Measurements from ENCODE around the gene RNF8.

RNF8 gene

DNA sequence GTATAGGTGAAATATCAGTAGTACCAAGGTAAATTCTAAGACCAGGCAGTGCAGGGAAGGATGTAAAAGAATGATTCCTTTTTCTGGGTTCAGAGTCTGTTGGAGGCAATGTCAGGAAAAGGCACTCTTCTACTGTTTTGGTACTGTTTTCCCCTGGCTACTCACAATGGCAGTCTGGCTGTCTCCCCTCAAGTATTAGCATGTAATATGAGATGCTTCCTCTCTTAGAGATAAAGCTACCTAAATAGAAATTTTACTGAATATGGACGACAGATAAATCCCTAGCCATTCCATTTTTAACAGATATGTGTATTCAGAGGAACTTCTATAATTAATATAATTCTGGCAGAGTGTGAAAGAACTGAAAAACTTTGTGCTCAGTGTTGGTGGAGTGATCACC is 3.5 kb downstream of the RNF8 start:
- no peak for DNase-seq (ENCODE audit: low spot score)
- in situ Hi-C loops (cut with MboI; ENCODE audit: low sequenced_read_pairs, unreplicated experiment) = no loop called here

DNA sequence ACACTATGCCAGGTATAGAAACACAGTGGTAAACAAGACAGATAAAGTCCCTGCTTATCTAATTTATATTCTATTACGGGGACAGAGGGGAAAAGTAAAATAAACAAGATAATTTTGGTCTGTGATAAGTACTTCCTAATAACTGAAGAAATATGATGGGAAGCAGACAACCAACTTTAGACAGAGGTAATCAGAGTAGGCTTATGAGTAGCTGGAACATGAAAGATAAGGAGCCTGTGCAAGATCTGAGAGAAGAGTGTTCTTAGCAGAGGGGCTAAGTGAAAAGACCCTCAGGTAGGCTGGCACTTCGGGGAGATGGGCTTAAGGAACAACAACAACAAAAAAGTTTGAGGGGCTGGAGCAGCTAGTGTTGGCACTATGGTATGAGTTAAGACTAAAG is 4.1 kb downstream of the RNF8 start:
- TF ChIP-seq, protein P1, sequence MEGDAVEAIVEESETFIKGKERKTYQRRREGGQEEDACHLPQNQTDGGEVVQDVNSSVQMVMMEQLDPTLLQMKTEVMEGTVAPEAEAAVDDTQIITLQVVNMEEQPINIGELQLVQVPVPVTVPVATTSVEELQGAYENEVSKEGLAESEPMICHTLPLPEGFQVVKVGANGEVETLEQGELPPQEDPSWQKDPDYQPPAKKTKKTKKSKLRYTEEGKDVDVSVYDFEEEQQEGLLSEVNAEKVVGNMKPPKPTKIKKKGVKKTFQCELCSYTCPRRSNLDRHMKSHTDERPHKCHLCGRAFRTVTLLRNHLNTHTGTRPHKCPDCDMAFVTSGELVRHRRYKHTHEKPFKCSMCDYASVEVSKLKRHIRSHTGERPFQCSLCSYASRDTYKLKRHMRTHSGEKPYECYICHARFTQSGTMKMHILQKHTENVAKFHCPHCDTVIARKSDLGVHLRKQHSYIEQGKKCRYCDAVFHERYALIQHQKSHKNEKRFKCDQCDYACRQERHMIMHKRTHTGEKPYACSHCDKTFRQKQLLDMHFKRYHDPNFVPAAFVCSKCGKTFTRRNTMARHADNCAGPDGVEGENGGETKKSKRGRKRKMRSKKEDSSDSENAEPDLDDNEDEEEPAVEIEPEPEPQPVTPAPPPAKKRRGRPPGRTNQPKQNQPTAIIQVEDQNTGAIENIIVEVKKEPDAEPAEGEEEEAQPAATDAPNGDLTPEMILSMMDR (IDR thresholded peaks at IDR 0.05; ENCODE audit: borderline replicate concordance, control extremely low read depth, extremely low read depth, insufficient read depth, missing control alignments) = no peak
- in situ Hi-C loops (cut with MboI; ENCODE audit: low sequenced_read_pairs, unreplicated experiment) = no loop called here
- DNase-seq (ENCODE audit: low spot score) = no peak

More for the DNA sequence above, 3.5 kb downstream of the RNF8 start:
- TF ChIP-seq, protein P1 (IDR thresholded peaks at IDR 0.05; ENCODE audit: borderline replicate concordance, control extremely low read depth, extremely low read depth, insufficient read depth, missing control alignments) = no peak

DNA sequence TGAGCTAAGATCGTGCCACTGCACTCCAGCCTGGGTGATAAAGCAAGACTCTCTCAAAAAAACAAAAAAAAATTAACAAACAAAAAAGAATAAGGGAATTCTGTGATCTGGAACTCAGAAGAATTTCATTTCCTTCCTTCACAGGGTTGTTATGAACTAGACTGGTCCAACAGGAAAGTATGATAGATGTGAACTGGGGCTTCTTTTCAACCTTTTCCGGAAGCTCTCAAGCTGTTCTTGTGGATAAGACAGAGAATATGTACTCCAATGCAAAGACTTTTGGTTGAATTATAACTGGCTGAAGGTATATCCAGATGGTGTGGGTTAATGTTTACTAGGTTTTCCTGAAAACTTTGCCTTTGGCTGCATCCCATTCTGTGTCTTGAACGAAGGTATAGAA is 5.3 kb downstream of the RNF8 start:
- TF ChIP-seq, protein P1 (IDR thresholded peaks at IDR 0.05; ENCODE audit: borderline replicate concordance, control extremely low read depth, extremely low read depth, insufficient read depth, missing control alignments) = no peak
- DNase-seq (ENCODE audit: low spot score) = no peak
- in situ Hi-C loops (cut with MboI; ENCODE audit: low sequenced_read_pairs, unreplicated experiment) = no loop called here

DNA sequence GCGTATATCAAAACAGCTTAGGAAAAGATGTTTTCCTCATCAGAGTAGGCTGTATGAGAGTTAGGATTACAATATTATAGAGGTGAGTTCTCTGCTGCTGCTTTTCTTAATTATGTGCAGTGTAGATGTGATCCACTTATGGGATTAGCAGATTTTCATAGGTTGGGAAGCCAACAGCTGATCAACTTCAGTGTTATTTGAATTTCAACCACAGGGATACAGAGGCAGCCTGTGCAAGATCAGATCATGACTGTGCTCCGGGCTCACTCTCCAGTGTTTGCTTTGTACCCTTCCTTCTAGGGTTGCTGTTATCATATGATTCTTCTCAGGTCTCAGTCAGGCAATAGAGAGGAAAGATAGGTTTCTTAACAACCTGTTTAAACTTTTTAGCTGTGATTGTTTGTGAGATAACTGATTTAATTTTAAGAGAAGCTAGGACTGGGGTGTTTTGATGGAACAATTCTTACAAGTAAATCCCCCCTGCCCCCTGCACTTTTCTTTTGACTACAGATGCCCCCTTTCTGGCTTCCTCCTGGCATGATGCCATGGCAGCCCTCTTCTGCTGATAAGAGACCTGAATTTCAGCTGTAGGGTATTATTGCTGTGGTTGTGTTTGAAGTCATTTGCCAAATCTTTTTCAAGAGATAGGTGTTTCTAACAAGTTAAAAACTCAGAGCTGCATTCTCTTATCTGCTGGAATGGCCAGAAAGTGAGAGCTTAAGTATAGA is 8.5 kb downstream of the RNF8 start:
- TF ChIP-seq, protein P1 (IDR thresholded peaks at IDR 0.05; ENCODE audit: borderline replicate concordance, control extremely low read depth, extremely low read depth, insufficient read depth, missing control alignments) = no peak
- DNase-seq (ENCODE audit: low spot score) = no peak
- in situ Hi-C loops (cut with MboI; ENCODE audit: low sequenced_read_pairs, unreplicated experiment) = no loop called here

DNA sequence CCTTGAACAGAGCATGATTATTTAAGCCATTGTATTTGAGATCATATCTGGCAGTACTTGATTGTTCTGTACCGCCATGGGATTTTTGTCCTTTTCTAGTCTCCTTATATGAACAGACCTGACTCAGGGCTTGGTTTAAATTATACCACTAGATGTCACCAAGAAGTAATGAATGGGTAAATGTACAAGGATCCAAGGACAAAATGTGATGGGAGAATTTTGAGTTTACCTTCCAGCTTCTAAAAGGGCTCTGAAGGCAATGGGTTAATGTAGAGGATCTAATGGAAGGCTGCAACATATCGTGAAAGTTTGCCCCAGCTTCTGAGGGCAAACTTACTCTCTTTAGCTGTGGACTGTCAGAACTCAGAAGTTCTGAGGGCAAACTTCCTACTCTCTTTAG is 12.0 kb downstream of the RNF8 start:
- TF ChIP-seq, protein P1 (IDR thresholded peaks at IDR 0.05; ENCODE audit: borderline replicate concordance, control extremely low read depth, extremely low read depth, insufficient read depth, missing control alignments) = no peak
- DNase-seq (ENCODE audit: low spot score) = no peak
- in situ Hi-C loops (cut with MboI; ENCODE audit: low sequenced_read_pairs, unreplicated experiment) = no loop called here

DNA sequence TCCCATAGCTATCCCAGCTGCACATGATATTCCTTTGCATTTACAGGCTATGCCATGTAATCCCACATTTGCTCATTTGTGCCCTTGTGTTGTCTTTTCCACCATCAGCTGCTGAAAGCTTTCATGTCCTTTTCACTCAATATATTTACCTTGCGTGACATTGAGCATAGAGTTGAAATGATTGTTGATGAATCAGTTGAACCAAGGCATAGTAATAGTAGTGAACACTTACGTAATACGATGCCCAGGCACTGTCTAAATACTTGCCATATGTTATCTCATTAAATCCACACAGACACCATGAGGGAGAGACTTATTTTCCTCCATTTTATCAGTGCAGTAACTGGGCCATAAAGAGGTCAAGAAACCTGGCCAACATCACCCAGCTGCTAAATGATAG is 13.1 kb downstream of the RNF8 start:
- TF ChIP-seq, protein P1 (IDR thresholded peaks at IDR 0.05; ENCODE audit: borderline replicate concordance, control extremely low read depth, extremely low read depth, insufficient read depth, missing control alignments) = no peak
- DNase-seq (ENCODE audit: low spot score) = no peak
- in situ Hi-C loops (cut with MboI; ENCODE audit: low sequenced_read_pairs, unreplicated experiment) = no loop called here
